Lower leg skin (tissue), 4 donors: ENCODE measurements around the gene ARHGAP23. TPM values are rescaled to one million over a fixed set of nuclear protein-coding genes. Genes with fewer than 3 reads are reported as not detected.

Source experiments
- DNase-seq, 2 donors: peaks; one replicate each; pipeline ENCODE4 v3.0.0-alpha.2; 2019; ENCODE audit warnings: low spot score in 2 of 2
- H3K4me3 ChIP-seq: fragments of 200-600 bp; sonication (generic); 2 replicates; pipeline ENCODE4 v1.5.1; 2017; ENCODE audit warnings: mild to moderate bottlenecking, low read depth; ENCODE audit not compliant: poor library complexity, severe bottlenecking
- POLR2A ChIP-seq, 2 donors: fragments of 450-650 bp; IDR thresholded peaks; one replicate each; pipeline ENCODE4 v1.6.1; 2016 to 2017; ENCODE audit warnings: antibody characterized with exemption in 2 of 2, mild to moderate bottlenecking in 1 of 2, moderate library complexity in 1 of 2
- WGBS, 2 donors: methylation state at CpG; one replicate each; pipeline ENCODE4 v1.1.5; 2018; 5-methylcytosine and 5-hydroxymethylcytosine counted together
- intact Hi-C: fragments of 100-400 bp; cut with DNase I; formaldehyde crosslinking; loops from one replicate; pipeline ENCODE4 v1.15.0; 2023; ENCODE audit warnings: low total_unique reads
- total RNA-seq, 4 donors: library from RNA; depleted of rRNA; stranded (reverse); fragments of >200 nt; gene quantifications; one replicate each; pipeline ENCODE4 v1.1.0, GENCODE V29; 2016
- TF ChIP-seq, protein P1 (sequence below), 3 donors: fragments of 450-650 bp; IDR thresholded peaks; one replicate each; pipeline ENCODE4 v1.5.1; 2016; ENCODE audit warnings: antibody characterized with exemption in 3 of 3, mild to moderate bottlenecking in 3 of 3, moderate library complexity in 2 of 3

Gene ARHGAP23
- total RNA-seq, 4 donors from 2014 or later, result 127 to 201 (median 149) TPM

DNA sequence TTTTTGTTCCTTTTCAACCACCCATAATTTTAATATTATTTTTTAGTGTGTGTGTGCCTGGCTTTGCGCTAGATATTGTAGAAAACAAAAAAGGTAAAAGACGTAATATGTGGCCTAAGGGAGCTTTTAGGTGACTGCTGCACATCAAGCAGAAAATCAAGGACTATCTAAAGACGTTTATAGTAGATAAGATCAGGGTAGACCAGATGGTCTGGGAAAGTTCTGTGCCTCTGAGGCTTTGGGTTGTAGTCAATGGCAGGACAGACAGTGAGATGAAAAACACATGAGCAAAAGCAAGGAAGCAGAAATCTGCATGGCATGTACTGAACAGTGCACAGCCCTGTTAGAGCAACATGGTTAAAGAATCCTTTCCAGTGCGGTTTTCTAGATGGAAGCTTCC is 26.8 kb upstream of the ARHGAP23 start:
- 75 to 76% methylated on average over 4 of the region's 4 CpGs for WGBS, 2 donors
- no peak overlapping the region for H3K4me3 ChIP-seq
- TF ChIP-seq POLR2A (IDR thresholded peaks at IDR 0.05), result no peak
- TF ChIP-seq, protein P1, sequence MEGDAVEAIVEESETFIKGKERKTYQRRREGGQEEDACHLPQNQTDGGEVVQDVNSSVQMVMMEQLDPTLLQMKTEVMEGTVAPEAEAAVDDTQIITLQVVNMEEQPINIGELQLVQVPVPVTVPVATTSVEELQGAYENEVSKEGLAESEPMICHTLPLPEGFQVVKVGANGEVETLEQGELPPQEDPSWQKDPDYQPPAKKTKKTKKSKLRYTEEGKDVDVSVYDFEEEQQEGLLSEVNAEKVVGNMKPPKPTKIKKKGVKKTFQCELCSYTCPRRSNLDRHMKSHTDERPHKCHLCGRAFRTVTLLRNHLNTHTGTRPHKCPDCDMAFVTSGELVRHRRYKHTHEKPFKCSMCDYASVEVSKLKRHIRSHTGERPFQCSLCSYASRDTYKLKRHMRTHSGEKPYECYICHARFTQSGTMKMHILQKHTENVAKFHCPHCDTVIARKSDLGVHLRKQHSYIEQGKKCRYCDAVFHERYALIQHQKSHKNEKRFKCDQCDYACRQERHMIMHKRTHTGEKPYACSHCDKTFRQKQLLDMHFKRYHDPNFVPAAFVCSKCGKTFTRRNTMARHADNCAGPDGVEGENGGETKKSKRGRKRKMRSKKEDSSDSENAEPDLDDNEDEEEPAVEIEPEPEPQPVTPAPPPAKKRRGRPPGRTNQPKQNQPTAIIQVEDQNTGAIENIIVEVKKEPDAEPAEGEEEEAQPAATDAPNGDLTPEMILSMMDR (IDR thresholded peaks at IDR 0.05), result no peak
- intact Hi-C loops, result no loop called here
- DNase-seq, result no peak

DNA sequence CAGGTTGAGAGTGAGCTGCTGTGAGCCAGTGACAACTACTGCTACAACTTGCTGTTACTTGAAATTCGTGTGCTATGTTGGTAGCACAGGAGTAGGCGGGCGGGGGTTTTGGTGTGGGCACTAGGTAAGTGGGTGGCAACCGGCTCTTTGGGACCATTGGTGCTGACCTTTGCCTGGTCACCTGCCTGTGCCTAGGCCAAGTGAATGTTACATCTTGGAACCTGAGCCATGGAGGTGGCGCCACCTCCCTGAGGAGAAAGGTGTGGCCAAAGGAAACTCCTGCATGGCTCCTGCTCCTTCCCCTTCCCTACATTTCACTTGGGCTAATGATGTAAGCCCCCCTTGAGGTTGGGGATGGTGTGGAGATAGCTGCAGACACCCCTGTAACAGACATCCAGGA is 25.4 kb upstream of the ARHGAP23 start:
- no peak overlapping the region for H3K4me3 ChIP-seq
- TF ChIP-seq, protein P1 (IDR thresholded peaks at IDR 0.05), result no peak
- TF ChIP-seq POLR2A (IDR thresholded peaks at IDR 0.05), result no peak
- intact Hi-C loops, result no loop called here
- 90 to 93% methylated on average over 5 of the region's 5 CpGs for WGBS, 2 donors
- no peak for DNase-seq

DNA sequence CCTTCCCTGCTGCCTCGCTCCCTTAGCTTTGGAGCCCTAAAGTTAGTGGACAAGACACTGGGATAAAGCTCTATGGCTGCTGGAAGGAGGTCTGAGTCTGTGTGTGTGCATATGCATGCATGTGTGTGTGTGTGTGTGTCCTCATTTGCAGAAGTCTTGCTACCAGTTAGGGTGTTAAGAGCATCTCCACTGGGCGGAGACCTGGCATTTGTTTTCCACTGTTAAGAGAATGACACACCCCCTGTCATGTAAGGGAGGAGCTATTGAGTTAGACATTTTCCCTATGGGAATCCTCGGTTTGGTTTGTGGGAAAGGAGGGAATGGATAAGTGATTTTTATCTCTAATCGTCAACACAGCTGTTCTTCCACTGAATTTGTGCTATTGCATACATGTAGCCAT is 24.8 kb upstream of the ARHGAP23 start:
- no peak overlapping the region for H3K4me3 ChIP-seq
- WGBS, 2 donors, result 49 to 61% methylated on average over 4 of the region's 4 CpGs
- intact Hi-C loops, result no loop called here
- DNase-seq, result no peak
- TF ChIP-seq, protein P1 (IDR thresholded peaks at IDR 0.05), result no peak
- no peak for TF ChIP-seq POLR2A (IDR thresholded peaks at IDR 0.05)

DNA sequence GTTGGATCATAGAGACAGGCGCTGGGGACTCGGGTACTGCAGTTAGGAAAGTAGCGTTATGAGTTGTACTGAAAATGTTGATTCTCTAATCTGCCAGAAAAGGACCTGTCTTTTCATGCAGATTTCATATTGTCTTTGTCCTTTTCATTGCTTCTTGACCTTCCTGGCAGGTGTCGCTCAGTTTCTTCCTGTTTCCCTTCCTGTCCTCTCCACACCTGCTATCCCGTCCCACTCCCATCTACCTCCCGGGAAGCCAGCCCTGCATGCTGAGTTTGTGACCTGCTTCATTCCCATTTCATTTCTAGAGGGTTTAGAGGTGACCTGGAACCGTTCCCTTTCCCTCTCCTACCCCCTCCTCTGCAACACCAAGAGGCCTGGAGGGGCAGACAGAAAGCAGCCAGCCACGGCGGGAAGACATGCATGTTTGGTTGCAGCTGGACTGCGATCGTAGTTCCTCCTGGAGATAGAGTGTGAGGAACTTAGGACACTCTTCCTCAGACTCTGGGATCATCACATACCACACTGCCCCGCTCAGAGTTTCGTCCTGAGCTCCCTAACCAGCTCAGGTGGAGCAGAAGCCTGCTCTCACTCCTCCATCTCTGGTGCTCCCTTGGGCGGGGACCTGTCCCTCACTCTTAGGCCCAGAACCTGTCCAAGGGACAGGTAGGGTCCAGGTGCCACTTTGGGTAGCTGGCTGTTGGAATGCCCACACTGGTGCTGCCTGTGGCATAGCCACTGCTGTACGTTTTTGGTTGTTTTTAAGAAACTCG is 23.9 kb upstream of the ARHGAP23 start:
- no peak for DNase-seq
- intact Hi-C loops, result no loop called here
- no peak overlapping the region for H3K4me3 ChIP-seq
- TF ChIP-seq, protein P1 (IDR thresholded peaks at IDR 0.05), result no peak
- no peak for TF ChIP-seq POLR2A (IDR thresholded peaks at IDR 0.05)
- WGBS, 2 donors, result 84 to 85% methylated on average over 16 of the region's 16 CpGs

DNA sequence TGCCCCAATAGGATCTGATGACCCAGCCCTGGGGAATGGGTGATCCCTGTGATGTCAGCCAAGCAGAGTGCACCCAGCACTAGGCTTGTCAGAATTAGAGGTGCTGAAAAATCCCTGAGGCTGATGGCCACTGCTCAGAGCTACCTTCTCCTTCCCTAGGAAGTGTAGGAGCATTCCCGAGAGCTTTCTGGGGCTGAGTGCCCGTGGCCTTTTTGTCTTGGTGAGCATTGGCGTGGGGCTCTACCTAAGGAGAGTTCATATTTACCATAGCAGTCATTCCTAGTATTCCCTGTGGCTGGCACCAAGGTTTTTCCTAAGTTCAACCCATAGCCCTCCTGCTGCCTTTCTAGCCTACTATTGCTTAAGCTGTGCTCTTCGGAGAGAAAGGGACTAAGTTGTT is 22.6 kb upstream of the ARHGAP23 start:
- intact Hi-C loops, result no loop called here
- DNase-seq, result no peak
- H3K4me3 ChIP-seq, result no peak overlapping the region
- no peak for TF ChIP-seq POLR2A (IDR thresholded peaks at IDR 0.05)
- TF ChIP-seq, protein P1 (IDR thresholded peaks at IDR 0.05), result no peak
- 88 to 91% methylated on average over 4 of the region's 4 CpGs for WGBS, 2 donors

DNA sequence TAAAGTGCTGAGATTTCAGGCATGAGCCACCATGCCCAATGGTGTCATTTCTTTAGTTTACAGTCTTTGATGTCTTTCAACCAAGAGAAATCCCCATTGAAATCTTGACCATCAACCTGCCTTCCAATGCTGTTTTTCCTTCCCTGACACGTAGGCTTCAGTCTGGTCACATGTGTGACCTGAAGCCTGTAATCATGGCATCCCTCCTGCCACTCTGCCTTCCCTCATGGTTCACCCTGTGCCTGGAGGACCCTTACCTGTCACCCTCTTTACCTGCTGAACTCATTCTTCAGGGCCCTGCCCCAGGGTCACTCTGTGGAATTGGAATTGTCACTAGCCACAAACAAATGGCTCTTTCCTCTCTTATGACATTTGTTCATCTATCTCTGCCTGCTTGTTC is 18.1 kb upstream of the ARHGAP23 start:
- 70 to 78% methylated on average over 1 of the region's 1 CpG for WGBS, 2 donors
- DNase-seq, result no peak
- H3K4me3 ChIP-seq, result no peak overlapping the region
- intact Hi-C loops, result no loop called here
- no peak for TF ChIP-seq POLR2A (IDR thresholded peaks at IDR 0.05)
- TF ChIP-seq, protein P1 (IDR thresholded peaks at IDR 0.05), result no peak
